Measurements from ENCODE around the gene SYNM.

DNA sequence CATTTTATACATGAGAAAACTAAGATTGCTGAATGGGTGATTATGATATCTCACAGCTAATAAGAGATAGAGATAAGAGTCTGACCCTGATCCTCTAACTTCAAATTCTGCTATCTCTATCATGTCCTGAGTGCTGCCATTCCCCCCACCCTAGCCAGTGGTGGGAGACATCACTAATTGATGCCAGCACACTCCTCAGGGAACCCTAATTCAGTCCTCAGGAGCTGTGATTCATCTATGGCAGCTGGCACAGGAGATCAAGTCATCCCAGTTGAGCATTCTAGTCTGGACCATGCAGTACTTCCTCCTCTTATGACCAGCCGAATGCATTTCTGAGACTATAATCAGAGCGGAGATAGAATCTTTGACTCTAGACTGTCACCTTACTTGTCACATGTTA, 71.9 kb downstream of the SYNM start:
- TF ChIP-seq CTCF (IDR thresholded peaks at IDR 0.05; ENCODE audit: low read depth, low read length) (no peak), EZH2phosphoT487 (IDR thresholded peaks at IDR 0.05; ENCODE audit: low read depth) (no peak)
